ENCODE data around the gene INMT. TPM values are rescaled to one million over a fixed set of nuclear protein-coding genes. Genes with fewer than 3 reads are reported as not detected.

The INMT gene
- polyA plus RNA-seq, 2 of the 4 experiments (the other 2 are of a cell fraction) = not detected

- no peak for ATAC-seq
- no peak for DNase-seq (ENCODE audit: low read depth in 1 of 2, low spot score in 1 of 2)
- CTCF ChIA-PET = interaction anchor here (0.8 to 0.9 kb wide), 2 partner anchors 132 to 135 kb away, joined by 3 read pairs; no protein-coding TSS in a partner anchor
- TF ChIP-seq TFCP2L1 (CRISPR knock-in tag; IDR thresholded peaks at IDR 0.05) (no peak), HOXB13 (CRISPR knock-in tag; IDR thresholded peaks at IDR 0.05; ENCODE audit: low read depth) (no peak), EHMT2 (IDR thresholded peaks at IDR 0.05; ENCODE audit: low read depth) (no peak), MYC (IDR thresholded peaks at IDR 0.05; ENCODE audit: borderline replicate concordance, low read length) (no peak), KDM1A (IDR thresholded peaks at IDR 0.05; ENCODE audit: low read depth) (no peak), HDAC2 (IDR thresholded peaks at IDR 0.05) (no peak), RCOR1 (IDR thresholded peaks at IDR 0.05; ENCODE audit: low read depth, low read length) (no peak), RNF2 (IDR thresholded peaks at IDR 0.05; ENCODE audit: borderline replicate concordance, low read depth) (no peak), ZFP36 (IDR thresholded peaks at IDR 0.05; ENCODE audit: borderline replicate concordance, partially characterized antibody) (no peak), HEYL (CRISPR knock-in tag; IDR thresholded peaks at IDR 0.05) (no peak), HES2 (IDR thresholded peaks at IDR 0.05) (no peak), JUN (IDR thresholded peaks at IDR 0.05) (no peak), RAD21 (conservative IDR thresholded peaks at IDR 0.05 in 1 of 2, IDR thresholded peaks at IDR 0.05 in 1 of 2) (no peak), ZNF302 (CRISPR knock-in tag; IDR thresholded peaks at IDR 0.05) (no peak), POLR2A (IDR thresholded peaks at IDR 0.05; ENCODE audit: low read length) (no peak), RARB (CRISPR knock-in tag; IDR thresholded peaks at IDR 0.05) (no peak), CBX8 (IDR thresholded peaks at IDR 0.05) (no peak), SMC3 (IDR thresholded peaks at IDR 0.05) (no peak)
- Histone ChIP-seq H3K9me3 (no peaks in the 10 kb centered on the region), H3K27ac (no peak overlapping the region), H3K4me3 (no peak overlapping the region), H3K4me2 (no peak overlapping the region), H3K4me1 (0 out of 3 replicates have a peak, but pooled peaks cover 4% of the 10 kb centered on the region)
- FAIRE-seq = no peak
- 69% methylated on average over 4 of the region's 4 CpGs for WGBS (ENCODE audit: missing lambda C conversion rate)
- POLR2A ChIA-PET = no interaction called here
These were observed 50.9 kb downstream of the INMT start for GRCh38 chr7:30802812-30803211.

GRCh38 chr7:30804078-30804661 is 52.2 kb downstream of the INMT start:
- Histone ChIP-seq H3K4me1 (0 out of 3 replicates have a peak, but pooled peaks cover 4% of the 10 kb centered on the region), H3K27ac (no peak overlapping the region), H3K4me3 (no peak overlapping the region), H3K4me2 (no peak overlapping the region), H3K9me3 (no peaks in the 10 kb centered on the region)
- WGBS (ENCODE audit: missing lambda C conversion rate) = 76% methylated on average over 3 of the region's 3 CpGs
- ChIA-PET CTCF (interaction anchor here (1.3 to 2.8 kb wide), 4 partner anchors 135 to 318 kb away, joined by 4 to 16 read pairs (median 4); no protein-coding TSS in a partner anchor), POLR2A (no interaction called here)
- FAIRE-seq (no peak), ATAC-seq (no peak), DNase-seq (ENCODE audit: low read depth in 1 of 2, low spot score in 1 of 2) (no peak)
- TF ChIP-seq CBX8 (IDR thresholded peaks at IDR 0.05) (no peak), CEBPB (IDR thresholded peaks at IDR 0.05) (no peak), TFCP2L1 (CRISPR knock-in tag; IDR thresholded peaks at IDR 0.05) (no peak), RARB (CRISPR knock-in tag; IDR thresholded peaks at IDR 0.05) (no peak), ELK1 (IDR thresholded peaks at IDR 0.05; ENCODE audit: low read depth, low read length) (no peak), CHD2 (IDR thresholded peaks at IDR 0.05; ENCODE audit: low read length, partially characterized antibody) (no peak), RCOR1 (IDR thresholded peaks at IDR 0.05; ENCODE audit: low read depth, low read length) (no peak), HEYL (CRISPR knock-in tag; IDR thresholded peaks at IDR 0.05) (no peak), FOXS1 (CRISPR knock-in tag; IDR thresholded peaks at IDR 0.05) (no peak), MAFK (IDR thresholded peaks at IDR 0.05; ENCODE audit: partially characterized antibody) (no peak), MAZ (IDR thresholded peaks at IDR 0.05; ENCODE audit: borderline replicate concordance, low read depth, low read length) (no peak), MAX (IDR thresholded peaks at IDR 0.05) (no peak), PBX3 (IDR thresholded peaks at IDR 0.05) (no peak), ZSCAN20 (CRISPR knock-in tag; IDR thresholded peaks at IDR 0.05) (no peak), ZNF302 (CRISPR knock-in tag; IDR thresholded peaks at IDR 0.05) (no peak), BHLHE40 (IDR thresholded peaks at IDR 0.05; ENCODE audit: low read depth, low read length) (no peak)
